B cell (primary cell): ENCODE data around the gene PCDH9. TPM values are rescaled to one million over a fixed set of nuclear protein-coding genes. Genes with fewer than 3 reads are reported as not detected.

Source experiments
- ATAC-seq: fragments of 200-7000 bp; cut with Tn5 transposase; one replicate; pipeline ENCODE4 v1.10.0; 2021; ENCODE audit warnings: low read depth, mild to moderate bottlenecking, moderate number of reproducible peaks, moderate library complexity
- CTCF ChIA-PET: fragments of 350-600 bp; sonication (Branson Sonifier 250); formaldehyde crosslinking; loops from one replicate; lab custom pipeline; 2021; ENCODE audit warnings: antibody characterized with exemption, inconsistent platforms; lab: Charles Lee
- POLR2A ChIA-PET: fragments of 350-600 bp; sonication (Branson Sonifier 250); formaldehyde crosslinking; loops from one replicate; lab custom pipeline; 2021; ENCODE audit warnings: antibody characterized with exemption; lab: Charles Lee
- DNase-seq: peaks from one replicate; pipeline ENCODE4 v3.0.0; 2013
- H2AFZ ChIP-seq: 2 replicates; pipeline ENCODE4 v1.6.1; 2012; ENCODE audit warnings: mild to moderate bottlenecking, low read depth, low read length; ENCODE audit not compliant: insufficient read depth, poor library complexity, severe bottlenecking
- H3K27ac ChIP-seq, 2 donors: 1 replicate in 1 of 2; 2 replicates in 1 of 2; pipeline ENCODE4 v1.5.1; 2012 to 2013; ENCODE audit warnings: low read length in 2 of 2, mild to moderate bottlenecking in 2 of 2, moderate library complexity in 1 of 2
- H3K27me3 ChIP-seq, 4 experiments: fragments of 200-600 bp in 1 of 4; sonication (generic) in 1 of 4; replicated peaks in 1 of 4; 1 replicate in 2 of 4; 2 replicates in 2 of 4; pipeline versions ENCODE4 v1.6.1 to v1.7.0; 2013 to 2016; ENCODE audit warnings: low read length in 3 of 4, mild to moderate bottlenecking in 2 of 4, mixed read lengths in 1 of 4, moderate library complexity in 1 of 4; ENCODE audit not compliant: insufficient read depth in 4 of 4, control insufficient read depth in 3 of 4; ENCODE audit errors: control extremely low read depth in 1 of 4
- H3K36me3 ChIP-seq, 2 experiments: replicated peaks in 1 of 2; 1 replicate in 1 of 2; 2 replicates in 1 of 2; pipeline versions ENCODE4 v1.6.1 to v1.7.1; 2013; ENCODE audit warnings: low read length in 1 of 2; ENCODE audit not compliant: insufficient read depth in 2 of 2, control insufficient read depth in 1 of 2; ENCODE audit errors: control extremely low read depth in 1 of 2, extremely low read depth in 1 of 2
- H3K4me1 ChIP-seq, 2 donors: fragments of 200-600 bp in 1 of 2; sonication (generic) in 1 of 2; 1 replicate in 1 of 2; 2 replicates in 1 of 2; pipeline versions ENCODE4 v1.5.1 to v1.6.1; 2013 to 2017; ENCODE audit warnings: low read length in 2 of 2; ENCODE audit not compliant: control insufficient read depth in 2 of 2, insufficient read depth in 2 of 2
- H3K4me2 ChIP-seq: replicated peaks from 2 replicates; pipeline ENCODE3; 2012; ENCODE audit warnings: mild to moderate bottlenecking, low read depth, low read length; ENCODE audit not compliant: poor library complexity, severe bottlenecking
- H3K4me3 ChIP-seq, 5 experiments: fragments of 200-600 bp in 1 of 5; sonication (generic) in 1 of 5; 1 replicate in 3 of 5; 2 replicates in 2 of 5; pipeline versions ENCODE4 v1.5.1 to v1.7.0; 2011 to 2016; ENCODE audit warnings: low read length in 4 of 5, mild to moderate bottlenecking in 4 of 5, low read depth in 2 of 5, control low read depth in 1 of 5, moderate library complexity in 1 of 5; ENCODE audit not compliant: insufficient read depth in 1 of 5; ENCODE audit errors: control extremely low read depth in 1 of 5, extremely low read depth in 1 of 5
- H3K79me2 ChIP-seq: fragments of 200-600 bp; sonication (generic); one replicate; pipeline ENCODE4 v1.6.0; 2016; ENCODE audit warnings: low read length; ENCODE audit not compliant: control insufficient read depth, insufficient read depth
- H3K9ac ChIP-seq: fragments of 200-600 bp; sonication (generic); 2 replicates; pipeline ENCODE4 v1.6.1; 2017; ENCODE audit warnings: mild to moderate bottlenecking, low read length, moderate library complexity
- H3K9me3 ChIP-seq, 3 donors: one replicate each; pipeline versions ENCODE4 v1.6.1 to v1.7.1; 2013; ENCODE audit warnings: low read length in 2 of 3; ENCODE audit not compliant: control insufficient read depth in 2 of 3, insufficient read depth in 1 of 3; ENCODE audit errors: control extremely low read depth in 1 of 3
- H4K20me1 ChIP-seq: 2 replicates; pipeline ENCODE4 v1.6.0; 2012; ENCODE audit warnings: mild to moderate bottlenecking, low read length; ENCODE audit not compliant: insufficient read depth, control insufficient read depth, poor library complexity, severe bottlenecking
- H3K27ac Mint-ChIP-seq: one replicate; pipeline ENCODE4 v1.8.0; 2021; ENCODE audit warnings: mixed read lengths
- H3K27me3 Mint-ChIP-seq: one replicate; pipeline ENCODE4 v1.8.0; 2021; ENCODE audit warnings: mixed read lengths
- H3K4me1 Mint-ChIP-seq: one replicate; pipeline ENCODE4 v1.8.0; 2021; ENCODE audit warnings: mixed read lengths
- H3K4me3 Mint-ChIP-seq: one replicate; pipeline ENCODE4 v1.8.0; 2021; ENCODE audit warnings: mixed read lengths
- H3K9me3 Mint-ChIP-seq: one replicate; pipeline ENCODE4 v1.8.0; 2022; ENCODE audit warnings: mixed read lengths; ENCODE audit not compliant: insufficient read depth
- EZH2 ChIP-seq: IDR thresholded peaks from 2 replicates; pipeline ENCODE4 v1.6.1; 2012; ENCODE audit warnings: borderline replicate concordance, low read depth, mild to moderate bottlenecking, moderate library complexity, low read length; ENCODE audit not compliant: insufficient read depth, poor library complexity, severe bottlenecking
- WGBS: methylation state at CpG from one replicate; pipeline ENCODE4 v1.1.5; 2013; ENCODE audit warnings: missing lambda C conversion rate; ENCODE audit not compliant: insufficient coverage; 5-methylcytosine and 5-hydroxymethylcytosine counted together
- intact Hi-C: fragments of 100-400 bp; cut with micrococcal nuclease; formaldehyde crosslinking; loops from one replicate; pipeline ENCODE4 v1.10.0; 2022
- polyA plus RNA-seq: library from polyadenylated mRNA; depleted of rRNA; stranded (reverse); fragments of >200 nt; gene quantifications from 2 replicates; pipeline ENCODE4 v1.2.3, GENCODE V29; 2012
- total RNA-seq, 2 donors: library from RNA; stranded (reverse); fragments of 120-200 nt in 1 of 2; gene quantifications; 1 replicate in 1 of 2; 2 replicates in 1 of 2; pipeline versions ENCODE4 v1.2.3 to v1.2.4, GENCODE V29; 2013 to 2022
- TF ChIP-seq, protein P1 (sequence below): fragments of 200-600 bp; IDR thresholded peaks from one replicate; pipeline ENCODE4 v1.8.0; 2022; ENCODE audit warnings: antibody characterized with exemption, mild to moderate bottlenecking

The PCDH9 gene
- total and polyA plus RNA-seq, 2 donors (not counting 1 experiment from before 2014, with no cell fraction given): 13.1 to 21.8 TPM

DNA sequence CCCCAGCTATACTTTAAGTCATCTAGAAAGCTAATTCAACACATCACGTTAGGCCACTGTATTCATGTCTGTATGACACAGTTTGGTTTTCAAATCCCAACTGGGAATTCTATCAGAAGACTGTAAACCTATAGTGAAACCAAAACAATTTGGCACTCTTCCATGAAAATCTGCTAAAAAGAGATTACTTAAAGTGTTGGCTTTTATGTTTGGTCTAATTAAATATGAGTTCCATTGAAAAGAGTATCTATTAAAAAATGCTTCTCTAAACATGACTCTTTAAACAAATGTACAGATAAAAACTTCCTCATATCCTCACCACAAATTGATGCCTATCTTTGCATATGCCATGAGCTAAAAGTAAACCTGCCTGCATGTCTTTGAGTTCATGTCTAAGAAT is 25.4 kb downstream of the PCDH9 start:
- Histone ChIP-seq H3K4me2 (no peak overlapping the region), H3K9me3 (no peaks in the 10 kb centered on the region), H3K4me3 (no peak overlapping the region), H3K27ac (no peak overlapping the region), H4K20me1 (no peaks in the 10 kb centered on the region), H3K4me1 (peaks cover 0 to 10% of the 10 kb centered on the region in 2 donors), H3K79me2 (no peaks in the 10 kb centered on the region), H3K9ac (no peak overlapping the region), H3K27me3 (no peaks in the 10 kb centered on the region), H3K36me3 (peaks cover 0 to 3% of the 10 kb centered on the region in 2 experiments), H2AFZ (no peak overlapping the region)
- H3K27ac Mint-ChIP-seq: no peak overlapping the region
- peaks cover 17% of the 10 kb centered on the region for H3K4me1 Mint-ChIP-seq
- intact Hi-C loops: no loop called here
- ATAC-seq (no peak), DNase-seq (no peak)
- ChIA-PET CTCF (no interaction called here), POLR2A (no interaction called here)
- H3K9me3 Mint-ChIP-seq: no peaks in the 10 kb centered on the region
- no peak for TF ChIP-seq EZH2
- TF ChIP-seq, protein P1, sequence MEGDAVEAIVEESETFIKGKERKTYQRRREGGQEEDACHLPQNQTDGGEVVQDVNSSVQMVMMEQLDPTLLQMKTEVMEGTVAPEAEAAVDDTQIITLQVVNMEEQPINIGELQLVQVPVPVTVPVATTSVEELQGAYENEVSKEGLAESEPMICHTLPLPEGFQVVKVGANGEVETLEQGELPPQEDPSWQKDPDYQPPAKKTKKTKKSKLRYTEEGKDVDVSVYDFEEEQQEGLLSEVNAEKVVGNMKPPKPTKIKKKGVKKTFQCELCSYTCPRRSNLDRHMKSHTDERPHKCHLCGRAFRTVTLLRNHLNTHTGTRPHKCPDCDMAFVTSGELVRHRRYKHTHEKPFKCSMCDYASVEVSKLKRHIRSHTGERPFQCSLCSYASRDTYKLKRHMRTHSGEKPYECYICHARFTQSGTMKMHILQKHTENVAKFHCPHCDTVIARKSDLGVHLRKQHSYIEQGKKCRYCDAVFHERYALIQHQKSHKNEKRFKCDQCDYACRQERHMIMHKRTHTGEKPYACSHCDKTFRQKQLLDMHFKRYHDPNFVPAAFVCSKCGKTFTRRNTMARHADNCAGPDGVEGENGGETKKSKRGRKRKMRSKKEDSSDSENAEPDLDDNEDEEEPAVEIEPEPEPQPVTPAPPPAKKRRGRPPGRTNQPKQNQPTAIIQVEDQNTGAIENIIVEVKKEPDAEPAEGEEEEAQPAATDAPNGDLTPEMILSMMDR: no peak
- no peak overlapping the region for H3K4me3 Mint-ChIP-seq
- WGBS: no CpG with 5 or more reads among the region's 1 CpG
- no peaks in the 10 kb centered on the region for H3K27me3 Mint-ChIP-seq

GRCh38 chr13:67200605-67201004 is 29.5 kb downstream of the PCDH9 start:
- no CpG with 5 or more reads among the region's 4 CpGs for WGBS

More at GRCh38 chr13:67200605-67201004, 29.5 kb downstream of the PCDH9 start:
- H4K20me1 ChIP-seq: no peaks in the 10 kb centered on the region
- Mint-ChIP-seq H3K27ac (no peak overlapping the region), H3K4me3 (no peak overlapping the region), H3K27me3 (no peaks in the 10 kb centered on the region), H3K4me1 (peaks cover 17% of the 10 kb centered on the region), H3K9me3 (no peaks in the 10 kb centered on the region)
- no peak overlapping the region for H3K27ac ChIP-seq
- CTCF ChIA-PET: no interaction called here
- no peaks in the 10 kb centered on the region for H3K27me3 ChIP-seq
- no peaks in the 10 kb centered on the region for H3K36me3 ChIP-seq
- POLR2A ChIA-PET: no interaction called here
- H3K4me1 ChIP-seq: peaks cover 0 to 10% of the 10 kb centered on the region in 2 donors
- no peak overlapping the region for H3K4me3 ChIP-seq
- H2AFZ ChIP-seq: no peak overlapping the region
- DNase-seq (no peak), ATAC-seq (no peak)
- no peak overlapping the region for H3K4me2 ChIP-seq
- intact Hi-C loops: no loop called here
- H3K9me3 ChIP-seq: no peaks in the 10 kb centered on the region
- H3K9ac ChIP-seq: no peak overlapping the region
- no peaks in the 10 kb centered on the region for H3K79me2 ChIP-seq
- TF ChIP-seq, protein P1: no peak
- no peak for TF ChIP-seq EZH2
